ENCODE data around the gene WDR64. TPM values are rescaled to one million over a fixed set of nuclear protein-coding genes. Genes with fewer than 3 reads are reported as not detected.
A peak's percentile ranks its signal among the peaks of the same experiment; 100 is the strongest.

WDR64 gene
- total RNA-seq, 6 experiments from 2014 or later = 0.17 to 0.27 TPM; not detected in 4

- peak within 1 kb of the TSS; percentile 75 to 85 (median 80) for H3K4me3 ChIP-seq
- peak within 1 kb of the TSS; percentile 69 to 91 (median 88) for H3K27ac ChIP-seq
- DNase-seq = peak; percentile 97 to 98 (median 98)
- H3K27me3 ChIP-seq = no peaks in the 10 kb centered on the region
- peak; percentile 89 to 99 (median 97) for ATAC-seq
- H3K9me3 ChIP-seq = no peaks in the 10 kb centered on the region
- H3K36me3 ChIP-seq = peaks cover 0 to 4% (median under 1%) of the 10 kb centered on the region in 4 donors
- intact Hi-C loops (cut with DNase I) = no loop called here
- peaks cover 0 to 26% (median 4%) of the 10 kb centered on the region in 4 donors for H3K4me1 ChIP-seq
- peak; percentile 98 for TF ChIP-seq POLR2A (IDR thresholded peaks at IDR 0.05)
- no peak for TF ChIP-seq CTCF (IDR thresholded peaks at IDR 0.05)
- 24% methylated on average over 14 of the region's 81 CpGs for WGBS (ENCODE audit: insufficient coverage, low coverage, low lambda C conversion rate, missing lambda C conversion rate)
These were observed 11.8 kb upstream of the WDR64 start, which contains the start of the genes CHML and OPN3 for GRCh38 chr1:241640149-241640866. Gene CHML (minus strand): TSS chr1:241640369. CDS start chr1:241635766, 4,603 bp downstream. Gene OPN3 (minus strand): TSS chr1:241640369. CDS start chr1:241640254, 115 bp downstream.

- Histone ChIP-seq H3K4me3 (peak overlapping the region in 2 of 3 donors; percentile 44 to 80), H3K36me3 (no peaks in the 10 kb centered on the region), H3K4me1 (peaks cover 0 to 26% (median 4%) of the 10 kb centered on the region in 4 donors), H3K27ac (peak overlapping the region; percentile 23 to 75 (median 41)), H3K27me3 (no peaks in the 10 kb centered on the region), H3K9me3 (no peaks in the 10 kb centered on the region)
- WGBS (ENCODE audit: insufficient coverage, low coverage, low lambda C conversion rate, missing lambda C conversion rate) = 85% methylated on average over 2 of the region's 9 CpGs
- intact Hi-C loops (cut with DNase I) = no loop called here
- TF ChIP-seq CTCF (IDR thresholded peaks at IDR 0.05) (no peak), POLR2A (IDR thresholded peaks at IDR 0.05) (no peak)
- DNase-seq (no peak), ATAC-seq (no peak)
These were observed 11.0 kb upstream of the WDR64 start for GRCh38 chr1:241640867-241641622.

GRCh38 chr1:241641773-241642592 lies 10.1 kb upstream of the WDR64 start:
- intact Hi-C loops (cut with DNase I) = no loop called here
- H3K4me1 ChIP-seq = peaks cover 0 to 26% (median 4%) of the 10 kb centered on the region in 4 donors
- no peaks in the 10 kb centered on the region for H3K9me3 ChIP-seq
- ATAC-seq (peak in 3 of 4 donors; percentile 4 to 55 (median 18)), DNase-seq (no peak)
- H3K27ac ChIP-seq = peak overlapping the region; percentile 21 to 75 (median 25)
- TF ChIP-seq CTCF (IDR thresholded peaks at IDR 0.05) = no peak
- TF ChIP-seq POLR2A (IDR thresholded peaks at IDR 0.05) = no peak
- no peaks in the 10 kb centered on the region for H3K36me3 ChIP-seq
- H3K4me3 ChIP-seq = no peak overlapping the region
- 46% methylated on average over 12 of the region's 12 CpGs for WGBS (ENCODE audit: insufficient coverage, low coverage, low lambda C conversion rate, missing lambda C conversion rate)
- H3K27me3 ChIP-seq = no peaks in the 10 kb centered on the region

- H3K27ac ChIP-seq = peak overlapping the region in 1 of 3 donors; percentile 75
- intact Hi-C loops (cut with DNase I) = no loop called here
- no peak overlapping the region for H3K4me3 ChIP-seq
- H3K27me3 ChIP-seq = no peaks in the 10 kb centered on the region
- ATAC-seq (peak in 2 of 4 donors; percentile 15 to 18), DNase-seq (no peak)
- WGBS (ENCODE audit: insufficient coverage, low coverage, low lambda C conversion rate, missing lambda C conversion rate) = 6% methylated on average over 1 of the region's 1 CpG
- TF ChIP-seq POLR2A (IDR thresholded peaks at IDR 0.05) = no peak
- no peak for TF ChIP-seq CTCF (IDR thresholded peaks at IDR 0.05)
- H3K4me1 ChIP-seq = peaks cover 0 to 25% (median 4%) of the 10 kb centered on the region in 4 donors
- H3K36me3 ChIP-seq = no peaks in the 10 kb centered on the region
- H3K9me3 ChIP-seq = no peaks in the 10 kb centered on the region
These were observed 9.5 kb upstream of the WDR64 start for GRCh38 chr1:241642593-241642944.
